ENCODE data around the gene LDB2.
A peak's percentile ranks its signal among the peaks of the same experiment; 100 is the strongest.
"Not testable (repeated sequence)": the region's sequence is repeated elsewhere in the genome, so short reads cannot be mapped to it uniquely, and the experiment has no call there.

The LDB2 gene

DNA sequence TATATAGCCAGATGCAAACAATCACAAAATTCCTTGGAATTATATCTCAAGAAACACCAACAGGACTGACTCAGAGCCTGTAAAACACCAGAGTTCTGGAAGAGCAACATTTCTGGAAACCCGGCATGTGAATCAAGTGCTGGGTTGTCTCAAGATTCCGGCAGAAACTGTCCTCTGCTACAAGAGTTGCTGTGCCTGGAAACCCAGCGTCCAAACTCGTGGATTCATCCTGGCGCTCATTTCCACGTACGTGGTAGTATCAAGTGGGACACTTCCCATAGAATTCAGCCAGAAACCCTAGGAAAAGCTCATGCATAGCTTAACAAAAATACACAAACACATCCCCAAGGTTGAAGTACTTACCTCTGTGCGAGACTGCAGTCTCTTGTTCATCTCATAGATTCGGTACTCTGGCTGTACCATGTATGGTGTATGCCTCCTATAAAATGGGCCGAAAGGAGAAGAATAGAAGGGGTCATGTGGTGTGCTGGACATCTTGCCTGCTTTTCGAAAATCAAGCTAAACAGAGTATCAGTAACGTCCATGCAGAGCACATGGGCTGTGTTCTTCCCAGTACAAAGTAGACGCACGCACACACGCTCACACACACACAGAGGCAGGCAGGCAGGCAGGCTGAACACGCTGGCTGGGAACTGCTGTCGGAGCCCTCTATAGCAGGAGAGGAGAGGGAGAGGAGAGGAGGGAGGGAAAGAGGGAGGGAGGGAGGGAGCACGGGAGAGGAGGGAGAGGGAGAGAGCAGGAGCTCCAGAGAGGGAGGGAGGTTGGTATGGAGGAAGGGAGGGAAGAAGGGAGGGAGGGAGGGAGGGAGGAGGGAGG, at the start of gene LDB2:
TSS of gene LDB2 (minus strand) at position 655 of the 837 bp plus-strand sequence.
- DNase-seq (ENCODE audit: low spot score): no peak

DNA sequence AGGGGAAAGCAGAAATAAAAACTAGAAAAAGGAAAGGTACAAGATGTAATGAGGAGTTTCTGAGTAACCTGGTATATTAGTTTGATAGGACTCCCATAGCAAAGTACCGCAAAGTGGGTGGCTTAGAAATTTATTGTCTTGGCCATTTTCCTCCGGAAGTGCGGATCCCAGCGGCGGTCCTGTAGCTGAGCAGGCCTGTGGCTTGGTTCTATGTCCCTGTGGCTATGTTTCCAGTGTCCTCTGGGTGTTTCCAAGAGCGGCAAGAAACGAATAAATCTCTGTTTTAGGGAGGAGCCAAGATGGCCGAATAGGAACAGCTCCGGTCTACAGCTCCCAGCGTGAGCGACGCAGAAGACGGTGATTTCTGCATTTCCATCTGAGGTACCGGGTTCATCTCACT, 44.0 kb upstream of the LDB2 start:
- DNase-seq (ENCODE audit: low spot score): no peak

DNA sequence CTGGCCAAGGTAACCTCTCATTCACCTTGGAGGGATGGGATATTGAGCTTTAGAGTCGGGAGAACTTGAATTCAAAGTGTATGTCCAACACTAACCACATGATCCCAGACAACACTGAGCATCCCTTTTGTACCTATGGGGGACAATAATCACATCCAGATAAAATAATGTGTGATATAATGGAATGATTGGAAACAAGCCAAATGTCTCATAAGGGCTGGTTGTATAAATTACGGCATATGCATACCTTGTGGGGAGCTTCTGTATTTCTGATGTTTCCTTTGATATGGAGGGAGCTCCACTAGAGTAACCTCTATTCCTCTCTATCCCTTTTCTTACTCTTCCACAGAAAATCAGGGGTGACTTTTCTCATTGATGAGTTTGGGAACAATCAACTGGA, 40.7 kb upstream of the LDB2 start:
- no peak for DNase-seq (ENCODE audit: low spot score)

DNA sequence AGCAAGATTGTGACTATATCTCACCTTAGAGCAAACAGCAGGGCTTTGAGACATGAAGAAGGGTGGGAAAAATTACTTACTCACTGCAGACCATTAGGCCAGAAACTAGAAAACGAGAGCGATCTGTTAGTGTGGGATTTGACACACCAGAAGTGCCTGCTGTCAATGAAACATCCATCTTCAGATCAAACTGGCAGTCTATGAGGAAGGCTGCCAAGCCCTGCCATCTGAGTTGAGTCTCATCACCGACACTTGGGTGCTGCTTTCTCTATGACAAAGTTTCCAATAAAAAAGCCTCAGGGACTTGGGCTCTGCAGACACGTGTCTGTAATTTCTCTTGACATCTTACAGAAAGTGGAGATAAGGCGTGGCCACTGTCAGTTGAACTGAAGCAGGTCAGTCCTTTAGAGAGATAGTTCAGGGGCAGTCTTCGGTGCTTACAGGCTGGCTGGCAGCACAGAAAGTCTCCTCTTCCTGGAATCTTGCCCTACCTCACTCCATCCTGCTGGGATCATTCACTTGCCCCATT, 40.1 kb upstream of the LDB2 start:
- no peak for DNase-seq (ENCODE audit: low spot score)

- DNase-seq (ENCODE audit: low spot score): no peak
Observed at GRCh38 chr4:16931339-16932305, 33.2 kb upstream of the LDB2 start.

GRCh38 chr4:16926214-16926613, 27.8 kb upstream of the LDB2 start:
- DNase-seq (ENCODE audit: low spot score): no peak

DNA sequence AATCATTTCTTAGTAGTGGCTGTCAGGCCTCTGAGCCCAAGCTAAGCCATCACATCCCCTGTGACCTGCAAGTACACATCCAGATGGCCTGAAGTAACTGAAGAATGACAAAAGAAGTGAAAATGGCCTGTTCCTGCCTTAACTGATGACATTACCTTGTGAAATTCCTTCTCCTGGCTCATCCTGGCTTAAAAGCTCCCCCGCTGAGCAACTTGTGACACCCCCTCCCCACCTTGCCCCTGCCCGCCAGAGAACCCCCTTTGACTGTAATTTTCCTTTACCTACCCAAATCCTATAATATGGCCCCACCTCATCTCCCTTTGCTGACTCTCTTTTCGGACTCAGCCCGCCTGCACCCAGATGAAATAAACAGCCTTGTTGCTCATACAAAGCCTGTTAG, 20.3 kb upstream of the LDB2 start:
- not testable (repeated sequence) for DNase-seq (ENCODE audit: low spot score)

DNA sequence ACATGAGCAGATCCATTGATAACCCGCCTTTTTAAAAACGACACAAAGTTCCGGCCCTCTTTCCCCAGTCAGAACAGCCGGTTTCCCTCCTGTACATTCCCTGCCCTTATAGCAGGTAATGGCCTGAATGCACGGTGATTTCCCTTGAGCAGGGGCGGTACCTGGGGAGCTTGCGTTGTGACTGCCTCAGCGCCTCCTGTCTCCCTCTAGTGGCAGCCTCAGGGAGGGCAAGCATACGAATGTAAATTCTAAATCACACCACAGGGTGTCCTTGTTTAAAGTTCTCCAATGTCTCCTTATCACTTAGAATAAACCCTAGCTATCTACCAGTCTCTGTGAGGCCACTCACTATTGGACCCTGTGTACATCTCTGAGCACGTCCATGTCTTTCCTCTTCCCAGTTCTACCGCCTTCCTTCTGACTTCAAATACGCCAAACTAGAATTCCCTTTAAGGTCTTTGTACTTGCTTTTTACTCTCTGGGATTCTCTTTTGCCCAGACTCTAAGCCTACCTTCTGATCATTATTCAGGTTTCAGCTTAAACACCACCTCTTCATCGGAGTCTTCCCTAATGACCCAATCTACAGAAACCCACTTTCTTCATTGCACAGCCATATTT, 18.4 kb upstream of the LDB2 start:
- DNase-seq (ENCODE audit: low spot score): peak; percentile 29

- no peak for DNase-seq (ENCODE audit: low spot score)
Observed at GRCh38 chr4:16916031-16916430, 17.6 kb upstream of the LDB2 start.

DNA sequence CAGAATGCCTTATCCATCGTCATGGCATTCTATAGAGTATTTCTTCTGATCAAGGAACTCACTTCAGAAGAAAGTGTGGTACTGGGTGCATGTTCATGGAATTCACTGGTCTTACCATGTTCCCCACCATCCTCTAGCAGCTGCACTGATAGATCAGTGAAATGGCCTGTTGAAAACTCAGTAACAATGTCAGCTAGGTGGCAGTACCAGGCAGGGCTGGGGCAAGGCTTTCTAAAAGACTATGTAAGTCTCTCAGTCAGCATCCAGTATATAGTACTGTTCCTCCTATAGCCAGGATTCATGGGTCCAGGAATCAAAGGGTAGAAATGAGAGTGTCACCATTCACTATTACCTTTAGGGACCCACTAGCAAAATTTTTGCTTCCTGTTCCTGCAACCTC, 15.8 kb upstream of the LDB2 start:
- no peak for DNase-seq (ENCODE audit: low spot score)

DNA sequence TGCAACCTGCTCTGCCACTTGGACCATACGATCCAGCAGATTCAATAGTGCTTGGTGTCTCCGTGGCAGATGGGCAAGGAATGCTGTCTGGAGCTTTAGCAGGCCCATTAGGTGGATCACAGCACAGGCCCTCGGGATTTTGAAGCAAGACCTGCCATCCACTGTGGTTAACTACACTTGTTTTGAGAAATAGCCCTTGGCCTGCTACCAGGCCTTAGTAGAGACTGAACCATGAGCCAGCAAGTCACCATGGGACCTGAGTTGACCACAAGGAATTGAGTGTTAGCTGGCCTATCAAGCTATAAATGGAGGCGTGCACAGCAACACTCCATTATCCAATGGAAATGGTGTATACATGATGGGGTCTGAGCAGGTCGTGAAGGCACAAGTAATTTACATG, 14.5 kb upstream of the LDB2 start:
- DNase-seq (ENCODE audit: low spot score): no peak

DNA sequence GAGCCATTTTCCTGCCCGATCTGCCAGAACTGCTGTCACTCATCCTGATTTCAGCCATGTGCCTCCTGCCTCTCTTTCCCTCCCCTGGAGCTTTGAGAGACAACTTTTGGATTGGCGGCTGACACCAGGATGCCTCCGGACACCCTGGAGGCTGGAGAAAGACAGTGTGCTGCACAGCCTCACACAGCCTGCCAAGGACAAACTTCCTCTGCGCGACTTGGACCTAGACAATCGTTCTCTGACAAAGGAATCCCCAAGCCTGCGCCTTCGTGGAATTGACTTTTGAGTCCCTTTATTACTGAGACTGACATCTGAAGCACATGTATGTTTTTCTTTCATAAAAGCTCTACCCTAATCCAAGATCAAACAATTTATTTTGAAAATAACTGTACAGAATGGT, 10.8 kb upstream of the LDB2 start:
- DNase-seq (ENCODE audit: low spot score): no peak

DNA sequence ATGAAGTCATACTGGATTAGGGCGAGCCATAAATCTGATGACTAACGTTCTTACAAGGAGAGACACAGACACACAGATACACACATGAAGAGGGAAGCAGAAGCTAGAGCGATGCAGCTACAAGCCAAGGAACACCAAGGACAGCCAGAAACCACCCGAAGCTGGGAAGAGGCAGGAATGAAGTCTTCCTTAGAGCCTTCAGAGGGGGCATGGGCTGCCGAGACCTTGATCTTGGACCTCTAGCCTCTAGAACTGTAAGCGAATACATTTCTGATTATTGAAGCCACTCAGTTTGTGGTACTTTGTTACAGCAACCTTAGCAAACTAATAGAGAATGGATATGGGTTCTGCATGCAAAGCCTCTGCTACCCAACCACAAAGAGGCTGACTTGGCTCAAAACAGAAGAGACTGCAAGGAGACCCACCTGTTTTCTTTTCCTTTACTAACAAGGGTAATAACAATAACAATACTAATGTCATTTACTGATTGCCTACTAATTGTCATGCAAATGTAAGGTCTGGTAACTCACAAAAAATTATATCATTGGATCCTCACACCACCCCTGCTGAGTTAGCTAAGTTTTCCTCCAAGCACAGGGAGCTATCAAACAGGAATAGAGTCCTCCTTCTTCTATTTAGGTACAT, 10.1 kb upstream of the LDB2 start:
- no peak for DNase-seq (ENCODE audit: low spot score)

- DNase-seq (ENCODE audit: low spot score): no peak
Observed at GRCh38 chr4:16900325-16900724, 1.9 kb upstream of the LDB2 start.

DNA sequence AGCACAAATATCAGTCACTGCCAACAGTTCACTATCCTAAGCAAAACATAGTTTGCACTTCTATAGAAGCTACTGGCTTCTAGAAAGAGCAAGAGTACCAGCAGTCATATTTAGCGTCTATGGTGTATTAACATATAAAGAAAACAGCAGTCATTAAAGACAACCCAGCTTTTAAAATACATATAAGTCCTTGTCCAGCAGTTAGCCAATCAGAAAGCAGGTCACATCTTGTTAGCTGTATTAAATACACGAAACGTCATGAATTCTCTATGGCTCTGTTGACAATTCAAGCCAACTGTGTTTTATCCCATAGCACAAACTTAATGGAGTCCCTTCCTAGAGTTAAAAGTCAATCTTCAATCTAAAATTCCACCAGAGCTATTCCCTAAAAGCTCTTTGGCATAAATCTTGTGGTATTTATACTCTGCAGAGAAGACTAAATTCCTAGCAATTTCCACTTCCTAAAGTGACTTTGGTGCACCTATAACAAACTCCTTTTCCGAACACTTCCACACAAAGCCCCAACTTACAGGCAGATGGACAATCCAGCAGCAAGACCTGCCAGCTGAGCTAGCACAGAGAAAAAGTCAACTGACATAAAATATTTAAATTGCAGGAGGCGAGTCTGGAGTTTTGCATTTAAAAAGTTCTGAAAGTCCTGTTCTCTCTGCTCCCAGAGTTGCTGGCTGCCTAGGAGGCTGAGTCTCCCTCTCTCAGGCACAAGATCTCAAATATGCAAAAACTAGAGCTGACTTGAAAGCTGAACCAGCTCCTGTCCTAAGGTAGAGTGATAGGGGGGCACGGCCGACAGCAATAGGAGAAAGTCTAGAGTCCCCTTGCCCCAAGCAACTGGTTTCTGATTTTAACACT, 1.3 kb downstream of the LDB2 start:
- DNase-seq (ENCODE audit: low spot score): no peak

DNA sequence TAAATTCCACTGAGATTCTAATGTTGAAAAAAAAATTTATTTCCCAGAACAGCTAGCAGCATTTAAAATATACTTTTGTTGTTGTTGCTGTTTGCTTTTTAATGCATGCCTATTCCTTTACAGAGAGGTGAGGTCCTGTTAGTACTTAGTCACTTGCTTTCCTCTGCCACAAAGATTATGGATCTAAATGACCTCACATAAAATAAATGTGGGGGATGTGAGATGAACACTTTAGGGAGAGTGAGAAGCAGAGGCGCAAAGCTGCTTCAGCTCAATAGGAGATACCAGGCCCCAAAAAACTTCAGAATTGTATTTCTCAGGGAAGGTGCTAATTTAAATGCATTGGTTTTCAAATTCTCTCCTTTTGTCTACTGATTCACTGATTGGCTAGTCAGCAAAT, 4.0 kb downstream of the LDB2 start:
- no peak for DNase-seq (ENCODE audit: low spot score)

DNA sequence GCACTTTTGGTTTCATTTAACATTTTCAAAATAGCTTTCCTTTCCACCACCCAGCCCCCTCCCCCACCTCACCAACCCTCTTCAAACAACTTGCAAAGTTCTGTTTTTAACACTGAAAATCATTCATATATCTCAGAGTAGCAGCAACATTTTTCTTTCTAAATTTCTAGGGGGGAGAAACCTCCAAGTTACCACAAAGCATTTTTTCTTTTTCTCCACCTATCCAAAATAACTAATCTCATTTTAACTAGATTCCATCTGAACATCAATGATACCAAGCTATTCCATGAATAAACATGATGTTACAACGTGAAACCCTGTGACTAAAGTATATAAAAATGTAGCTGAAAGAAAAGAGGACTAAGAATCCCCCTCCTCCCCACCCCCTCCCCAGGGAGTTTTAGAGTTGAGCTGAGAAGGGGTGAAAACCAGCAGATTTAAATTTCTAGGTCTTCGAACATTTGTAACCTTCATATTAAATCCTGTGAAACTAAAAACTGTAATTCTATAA, 5.2 kb downstream of the LDB2 start:
- DNase-seq (ENCODE audit: low spot score): no peak

DNA sequence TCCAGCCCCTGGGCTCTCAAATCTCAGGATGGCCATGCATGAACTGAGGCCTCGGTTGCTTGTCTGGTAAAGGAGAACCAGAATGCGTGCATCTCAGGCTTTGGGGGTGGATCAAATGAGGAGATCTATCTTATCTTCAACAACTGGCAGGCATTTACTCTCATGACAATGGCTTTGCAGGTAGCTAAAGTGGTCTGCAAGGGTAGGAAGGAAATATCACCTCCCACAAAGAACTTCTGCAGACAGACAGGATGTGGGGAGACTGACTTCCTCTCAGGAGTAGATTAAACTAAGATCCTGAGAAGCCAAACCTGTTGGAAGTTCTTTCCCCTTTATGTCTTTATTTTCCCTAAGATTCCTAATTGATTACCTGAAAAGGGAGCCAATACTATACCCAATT, 7.8 kb downstream of the LDB2 start:
- no peak for DNase-seq (ENCODE audit: low spot score)

- no peak for DNase-seq (ENCODE audit: low spot score)
Observed at GRCh38 chr4:16889945-16890344, 8.5 kb downstream of the LDB2 start.

DNA sequence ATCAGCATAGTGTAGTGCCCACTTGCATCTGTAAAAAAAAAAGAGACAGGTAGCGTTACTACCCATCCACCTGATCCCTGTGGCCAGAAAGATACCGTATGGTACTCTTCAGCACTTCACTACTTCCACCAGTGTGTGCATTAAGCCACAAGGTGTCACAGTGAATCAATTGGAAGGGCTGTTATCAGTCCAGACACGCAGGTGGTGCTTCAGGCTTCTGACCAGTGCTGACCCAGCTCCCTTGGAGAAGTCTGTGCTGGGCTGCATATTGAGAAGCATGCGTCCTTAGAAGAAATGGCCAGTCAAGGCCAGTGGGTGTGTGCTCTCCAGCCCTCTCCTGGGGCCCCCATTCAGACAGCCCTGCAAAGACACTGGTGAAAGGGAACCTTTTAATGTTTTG, 10.6 kb downstream of the LDB2 start:
- no peak for DNase-seq (ENCODE audit: low spot score)

Data from cerebellar cortex (tissue), 1 donor.